HepG2 (cell line): ENCODE data around the gene RAB24. TPM values are rescaled to one million over a fixed set of nuclear protein-coding genes. Genes with fewer than 3 reads are reported as not detected.

ENCODE experiments used
- HMGA1 ChIP-seq: sonication (generic); formaldehyde crosslinking; conservative IDR thresholded peaks from 2 replicates; pipeline ENCODE4 v1.4.0; 2020; ENCODE audit warnings: missing genetic modification reagents
- KLF13 ChIP-seq: sonication (generic); formaldehyde crosslinking; IDR thresholded peaks from 2 replicates; pipeline ENCODE4 v1.4.0; 2020; ENCODE audit warnings: mild to moderate bottlenecking, missing genetic modification reagents
- MYNN ChIP-seq: sonication (generic); formaldehyde crosslinking; IDR thresholded peaks from 2 replicates; pipeline ENCODE4 v1.4.0; 2020; ENCODE audit warnings: mild to moderate bottlenecking, low read depth, missing genetic modification reagents
- NFATC3 ChIP-seq: sonication (generic); formaldehyde crosslinking; IDR thresholded peaks from 2 replicates; pipeline ENCODE4 v1.5.1; 2020; ENCODE audit warnings: mild to moderate bottlenecking, missing genetic modification reagents
- NFIB ChIP-seq: sonication (generic); formaldehyde crosslinking; IDR thresholded peaks from 2 replicates; pipeline ENCODE4 v1.9.0; 2021; ENCODE audit warnings: missing genetic modification reagents, mild to moderate bottlenecking, borderline replicate concordance
- NKX3-1 ChIP-seq: sonication (generic); formaldehyde crosslinking; IDR thresholded peaks from 2 replicates; pipeline ENCODE4 v1.5.0; 2020; ENCODE audit warnings: missing genetic modification reagents
- RFX3 ChIP-seq: IDR thresholded peaks from 2 replicates; pipeline ENCODE4 v1.6.1; 2016; ENCODE audit warnings: missing biosample characterization, missing genetic modification reagents
- SALL2 ChIP-seq: sonication (generic); formaldehyde crosslinking; IDR thresholded peaks from 2 replicates; pipeline ENCODE4 v1.8.1; 2023; ENCODE audit warnings: mild to moderate bottlenecking, missing genetic modification reagents, inconsistent platforms
- SETDB1 ChIP-seq: sonication (generic); formaldehyde crosslinking; IDR thresholded peaks from 2 replicates; pipeline ENCODE4 v1.5.1; 2020; ENCODE audit warnings: missing genetic modification reagents, mild to moderate bottlenecking, borderline replicate concordance
- ZNF292 ChIP-seq: sonication (generic); formaldehyde crosslinking; IDR thresholded peaks from 2 replicates; pipeline ENCODE4 v1.8.1; 2022; ENCODE audit warnings: mild to moderate bottlenecking, low read depth, missing genetic modification reagents, borderline replicate concordance
- ZNF550 ChIP-seq: sonication (generic); formaldehyde crosslinking; IDR thresholded peaks from 2 replicates; pipeline ENCODE4 v1.4.0; 2020; ENCODE audit warnings: mild to moderate bottlenecking, missing genetic modification reagents, borderline replicate concordance
- ZNF607 ChIP-seq: sonication (generic); formaldehyde crosslinking; IDR thresholded peaks from 2 replicates; pipeline ENCODE4 v1.5.1; 2020; ENCODE audit warnings: missing genetic modification reagents, mild to moderate bottlenecking, borderline replicate concordance
- polyA plus RNA-seq, 8 experiments: library from polyadenylated mRNA; depleted of rRNA in 3 of 8; stranded (reverse) in 7 of 8; unstranded in 1 of 8; fragments of >200 nt; fragmentation: Illumina TruSeq in 4 of 8; extraction: Trizol in 4 of 8; gene quantifications; 2 replicates each; pipeline versions ENCODE4 v1.2.1 to v1.2.3, GENCODE V29; 2011 to 2016; ENCODE audit warnings: low read depth in 4 of 8, missing spikeins in 1 of 8, mixed read lengths in 1 of 8; ENCODE audit not compliant: insufficient read depth in 1 of 8
- total RNA-seq, 5 experiments: library from RNA; depleted of rRNA; stranded (reverse); fragments of >200 nt; fragmentation: Illumina TruSeq; extraction: Trizol; gene quantifications; 2 replicates each; pipeline ENCODE4 v1.2.3, GENCODE V29; 2016; ENCODE audit warnings: low read depth in 1 of 5
- TF ChIP-seq, protein P1 (sequence below): sonication (generic); formaldehyde crosslinking; IDR thresholded peaks from 2 replicates; pipeline ENCODE4 v1.4.0; 2020; ENCODE audit warnings: missing genetic modification reagents
- TF ChIP-seq, protein P2 (sequence below): sonication (generic); formaldehyde crosslinking; IDR thresholded peaks from 2 replicates; pipeline ENCODE4 v1.8.1; 2023; ENCODE audit warnings: mild to moderate bottlenecking, missing genetic modification reagents, borderline replicate concordance
- TF ChIP-seq, protein P3 (sequence below): IDR thresholded peaks from 2 replicates; pipeline ENCODE4 v1.6.1; 2012; ENCODE audit warnings: inconsistent platforms
- TF ChIP-seq, protein P4 (sequence below): IDR thresholded peaks from 2 replicates; pipeline ENCODE4 v1.6.1; 2016
- TF ChIP-seq, protein P5 (sequence below): sonication (generic); formaldehyde crosslinking; IDR thresholded peaks from 2 replicates; pipeline ENCODE4 v1.4.0; 2020; ENCODE audit warnings: mild to moderate bottlenecking, missing genetic modification reagents
- TF ChIP-seq, protein P6 (sequence below): IDR thresholded peaks from 2 replicates; pipeline ENCODE4 v1.6.1; 2018; ENCODE audit warnings: missing genetic modification reagents, mild to moderate bottlenecking, missing compliant biosample characterization
- TF ChIP-seq, protein P7 (sequence below): sonication (generic); formaldehyde crosslinking; conservative IDR thresholded peaks from 2 replicates; pipeline ENCODE4 v1.4.0; 2020; ENCODE audit warnings: mild to moderate bottlenecking, missing genetic modification reagents, moderate library complexity

RAB24 gene
- total and polyA plus RNA-seq, 2 of the 13 experiments (the other 11 are each of a cell fraction or from before 2014, with no cell fraction given) = 22.9 to 63.7 TPM

DNA sequence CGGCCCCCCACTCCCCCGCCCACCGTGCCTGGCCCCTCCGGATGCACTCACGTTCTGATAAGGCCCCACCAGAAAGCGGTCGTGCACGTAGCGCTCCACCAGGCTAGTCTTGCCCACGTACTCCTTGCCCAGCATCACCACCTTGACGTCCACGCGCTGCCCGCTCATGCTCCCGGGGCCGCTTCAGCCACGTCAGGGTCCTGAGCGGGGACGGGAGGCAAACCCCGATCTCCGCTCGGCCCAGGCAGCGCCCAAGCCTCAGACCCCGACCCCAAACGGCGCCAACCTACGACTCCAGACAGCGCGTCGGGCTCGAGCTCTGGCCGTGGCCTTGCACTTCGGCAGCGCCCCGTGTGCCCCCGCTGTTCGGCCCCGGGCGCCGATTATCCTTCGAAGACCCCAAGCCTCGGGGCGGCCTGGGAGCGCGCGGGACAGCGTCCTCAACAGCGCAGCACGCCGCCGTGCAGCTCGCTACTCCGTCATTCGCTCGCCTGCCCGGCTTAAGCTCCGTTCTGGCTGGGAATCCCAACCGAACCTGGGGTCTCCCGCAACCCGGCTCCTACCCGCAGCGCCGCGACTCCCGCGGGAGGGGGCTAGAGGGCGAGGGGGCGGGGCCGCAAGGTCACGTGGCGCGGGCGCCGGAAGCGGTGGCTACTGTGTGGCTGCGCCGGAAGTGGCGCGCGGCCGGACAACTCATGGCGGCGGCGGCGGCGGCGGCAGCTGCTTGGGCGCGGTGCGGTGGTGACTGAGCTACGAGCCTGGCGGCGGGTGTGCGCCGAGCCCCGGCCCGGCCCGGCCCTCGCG, at the start of gene RAB24, which contains the start of gene PRELID1 (continued):
- TF ChIP-seq, protein P1, sequence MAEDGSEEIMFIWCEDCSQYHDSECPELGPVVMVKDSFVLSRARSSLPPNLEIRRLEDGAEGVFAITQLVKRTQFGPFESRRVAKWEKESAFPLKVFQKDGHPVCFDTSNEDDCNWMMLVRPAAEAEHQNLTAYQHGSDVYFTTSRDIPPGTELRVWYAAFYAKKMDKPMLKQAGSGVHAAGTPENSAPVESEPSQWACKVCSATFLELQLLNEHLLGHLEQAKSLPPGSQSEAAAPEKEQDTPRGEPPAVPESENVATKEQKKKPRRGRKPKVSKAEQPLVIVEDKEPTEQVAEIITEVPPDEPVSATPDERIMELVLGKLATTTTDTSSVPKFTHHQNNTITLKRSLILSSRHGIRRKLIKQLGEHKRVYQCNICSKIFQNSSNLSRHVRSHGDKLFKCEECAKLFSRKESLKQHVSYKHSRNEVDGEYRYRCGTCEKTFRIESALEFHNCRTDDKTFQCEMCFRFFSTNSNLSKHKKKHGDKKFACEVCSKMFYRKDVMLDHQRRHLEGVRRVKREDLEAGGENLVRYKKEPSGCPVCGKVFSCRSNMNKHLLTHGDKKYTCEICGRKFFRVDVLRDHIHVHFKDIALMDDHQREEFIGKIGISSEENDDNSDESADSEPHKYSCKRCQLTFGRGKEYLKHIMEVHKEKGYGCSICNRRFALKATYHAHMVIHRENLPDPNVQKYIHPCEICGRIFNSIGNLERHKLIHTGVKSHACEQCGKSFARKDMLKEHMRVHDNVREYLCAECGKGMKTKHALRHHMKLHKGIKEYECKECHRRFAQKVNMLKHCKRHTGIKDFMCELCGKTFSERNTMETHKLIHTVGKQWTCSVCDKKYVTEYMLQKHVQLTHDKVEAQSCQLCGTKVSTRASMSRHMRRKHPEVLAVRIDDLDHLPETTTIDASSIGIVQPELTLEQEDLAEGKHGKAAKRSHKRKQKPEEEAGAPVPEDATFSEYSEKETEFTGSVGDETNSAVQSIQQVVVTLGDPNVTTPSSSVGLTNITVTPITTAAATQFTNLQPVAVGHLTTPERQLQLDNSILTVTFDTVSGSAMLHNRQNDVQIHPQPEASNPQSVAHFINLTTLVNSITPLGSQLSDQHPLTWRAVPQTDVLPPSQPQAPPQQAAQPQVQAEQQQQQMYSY (CRISPR knock-in tag) = peak; percentile 48
- TF ChIP-seq, protein P2, sequence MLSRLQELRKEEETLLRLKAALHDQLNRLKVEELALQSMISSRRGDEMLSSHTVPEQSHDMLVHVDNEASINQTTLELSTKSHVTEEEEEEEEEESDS (CRISPR knock-in tag) = no peak
- TF ChIP-seq NFATC3 (CRISPR knock-in tag) (no peak), HMGA1 (CRISPR knock-in tag) (no peak), RFX3 (CRISPR knock-in tag) (no peak), ZNF550 (CRISPR knock-in tag) (no peak), ZNF292 (CRISPR knock-in tag) (no peak), KLF13 (CRISPR knock-in tag) (0 out of 2 replicates have a peak, but pooled peaks have one; percentile 56), ZNF607 (CRISPR knock-in tag) (peak; percentile 72; the same call in 1 of the 2 replicates), NKX3-1 (CRISPR knock-in tag) (no peak), SETDB1 (CRISPR knock-in tag) (no peak), MYNN (CRISPR knock-in tag) (no peak), SALL2 (CRISPR knock-in tag) (peak; percentile 94), NFIB (no peak)
- TF ChIP-seq, protein P3, sequence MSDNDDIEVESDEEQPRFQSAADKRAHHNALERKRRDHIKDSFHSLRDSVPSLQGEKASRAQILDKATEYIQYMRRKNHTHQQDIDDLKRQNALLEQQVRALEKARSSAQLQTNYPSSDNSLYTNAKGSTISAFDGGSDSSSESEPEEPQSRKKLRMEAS = peak; percentile 59
- TF ChIP-seq, protein P4, sequence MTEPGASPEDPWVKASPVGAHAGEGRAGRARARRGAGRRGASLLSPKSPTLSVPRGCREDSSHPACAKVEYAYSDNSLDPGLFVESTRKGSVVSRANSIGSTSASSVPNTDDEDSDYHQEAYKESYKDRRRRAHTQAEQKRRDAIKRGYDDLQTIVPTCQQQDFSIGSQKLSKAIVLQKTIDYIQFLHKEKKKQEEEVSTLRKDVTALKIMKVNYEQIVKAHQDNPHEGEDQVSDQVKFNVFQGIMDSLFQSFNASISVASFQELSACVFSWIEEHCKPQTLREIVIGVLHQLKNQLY = peak; percentile 38; the same call in 1 of the 2 replicates
- TF ChIP-seq, protein P5, sequence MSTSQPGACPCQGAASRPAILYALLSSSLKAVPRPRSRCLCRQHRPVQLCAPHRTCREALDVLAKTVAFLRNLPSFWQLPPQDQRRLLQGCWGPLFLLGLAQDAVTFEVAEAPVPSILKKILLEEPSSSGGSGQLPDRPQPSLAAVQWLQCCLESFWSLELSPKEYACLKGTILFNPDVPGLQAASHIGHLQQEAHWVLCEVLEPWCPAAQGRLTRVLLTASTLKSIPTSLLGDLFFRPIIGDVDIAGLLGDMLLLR (CRISPR knock-in tag) = peak; percentile 35; the same call in 1 of the 2 replicates
- TF ChIP-seq, protein P6, sequence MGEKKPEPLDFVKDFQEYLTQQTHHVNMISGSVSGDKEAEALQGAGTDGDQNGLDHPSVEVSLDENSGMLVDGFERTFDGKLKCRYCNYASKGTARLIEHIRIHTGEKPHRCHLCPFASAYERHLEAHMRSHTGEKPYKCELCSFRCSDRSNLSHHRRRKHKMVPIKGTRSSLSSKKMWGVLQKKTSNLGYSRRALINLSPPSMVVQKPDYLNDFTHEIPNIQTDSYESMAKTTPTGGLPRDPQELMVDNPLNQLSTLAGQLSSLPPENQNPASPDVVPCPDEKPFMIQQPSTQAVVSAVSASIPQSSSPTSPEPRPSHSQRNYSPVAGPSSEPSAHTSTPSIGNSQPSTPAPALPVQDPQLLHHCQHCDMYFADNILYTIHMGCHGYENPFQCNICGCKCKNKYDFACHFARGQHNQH (CRISPR knock-in tag) = 0 out of 2 replicates have a peak, but pooled peaks have one; percentile 19
- TF ChIP-seq, protein P7, sequence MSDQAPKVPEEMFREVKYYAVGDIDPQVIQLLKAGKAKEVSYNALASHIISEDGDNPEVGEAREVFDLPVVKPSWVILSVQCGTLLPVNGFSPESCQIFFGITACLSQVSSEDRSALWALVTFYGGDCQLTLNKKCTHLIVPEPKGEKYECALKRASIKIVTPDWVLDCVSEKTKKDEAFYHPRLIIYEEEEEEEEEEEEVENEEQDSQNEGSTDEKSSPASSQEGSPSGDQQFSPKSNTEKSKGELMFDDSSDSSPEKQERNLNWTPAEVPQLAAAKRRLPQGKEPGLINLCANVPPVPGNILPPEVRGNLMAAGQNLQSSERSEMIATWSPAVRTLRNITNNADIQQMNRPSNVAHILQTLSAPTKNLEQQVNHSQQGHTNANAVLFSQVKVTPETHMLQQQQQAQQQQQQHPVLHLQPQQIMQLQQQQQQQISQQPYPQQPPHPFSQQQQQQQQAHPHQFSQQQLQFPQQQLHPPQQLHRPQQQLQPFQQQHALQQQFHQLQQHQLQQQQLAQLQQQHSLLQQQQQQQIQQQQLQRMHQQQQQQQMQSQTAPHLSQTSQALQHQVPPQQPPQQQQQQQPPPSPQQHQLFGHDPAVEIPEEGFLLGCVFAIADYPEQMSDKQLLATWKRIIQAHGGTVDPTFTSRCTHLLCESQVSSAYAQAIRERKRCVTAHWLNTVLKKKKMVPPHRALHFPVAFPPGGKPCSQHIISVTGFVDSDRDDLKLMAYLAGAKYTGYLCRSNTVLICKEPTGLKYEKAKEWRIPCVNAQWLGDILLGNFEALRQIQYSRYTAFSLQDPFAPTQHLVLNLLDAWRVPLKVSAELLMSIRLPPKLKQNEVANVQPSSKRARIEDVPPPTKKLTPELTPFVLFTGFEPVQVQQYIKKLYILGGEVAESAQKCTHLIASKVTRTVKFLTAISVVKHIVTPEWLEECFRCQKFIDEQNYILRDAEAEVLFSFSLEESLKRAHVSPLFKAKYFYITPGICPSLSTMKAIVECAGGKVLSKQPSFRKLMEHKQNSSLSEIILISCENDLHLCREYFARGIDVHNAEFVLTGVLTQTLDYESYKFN (CRISPR knock-in tag) = peak; percentile 26
